ENCODE data around the gene SHISAL2B. TPM values are rescaled to one million over a fixed set of nuclear protein-coding genes. Genes with fewer than 3 reads are reported as not detected.

SHISAL2B gene
- total RNA-seq, 1 experiment from 2014 or later, result not detected

- DNase-seq, result no peak
- Histone ChIP-seq H3K9me3 (ENCODE audit: insufficient read depth, low read depth) (no peaks in the 10 kb centered on the region; the same call in 1 of the 2 replicates), H3K9me2 (ENCODE audit: insufficient read depth) (no peaks in the 10 kb centered on the region; the same call in 1 of the 2 replicates), H3K4me3 (no peak overlapping the region), H2AFZ (no peak overlapping the region), H3F3A (ENCODE audit: insufficient read depth, low read depth) (no peaks in the 10 kb centered on the region), H3K36me3 (ENCODE audit: low read depth) (no peaks in the 10 kb centered on the region), H3K27me3 (ENCODE audit: insufficient read depth, low read depth) (no peaks in the 10 kb centered on the region), H4K20me1 (ENCODE audit: insufficient read depth) (no peaks in the 10 kb centered on the region), H3K4me2 (no peak overlapping the region), H3K4me1 (replicated peaks; ENCODE audit: insufficient read depth) (no peaks in the 10 kb centered on the region), H3K79me2 (ENCODE audit: low read depth) (no peaks in the 10 kb centered on the region), H3K27ac (no peak overlapping the region)
- intact Hi-C loops (cut with micrococcal nuclease; ENCODE audit: unreplicated experiment), result no loop called here
- BruUV-seq (replicated peaks), result no TSS peak
- ChIA-PET CTCF (no interaction called here), POLR2A (ENCODE audit: unreplicated experiment) (no interaction called here)
- TF ChIP-seq CTCF (conservative IDR thresholded peaks at IDR 0.05) (no peak), EZH2 (IDR thresholded peaks at IDR 0.05; ENCODE audit: low read depth) (no peak)
Observed at GRCh38 chr5:64671678-64672077, 18.6 kb upstream of the SHISAL2B start.

DNA sequence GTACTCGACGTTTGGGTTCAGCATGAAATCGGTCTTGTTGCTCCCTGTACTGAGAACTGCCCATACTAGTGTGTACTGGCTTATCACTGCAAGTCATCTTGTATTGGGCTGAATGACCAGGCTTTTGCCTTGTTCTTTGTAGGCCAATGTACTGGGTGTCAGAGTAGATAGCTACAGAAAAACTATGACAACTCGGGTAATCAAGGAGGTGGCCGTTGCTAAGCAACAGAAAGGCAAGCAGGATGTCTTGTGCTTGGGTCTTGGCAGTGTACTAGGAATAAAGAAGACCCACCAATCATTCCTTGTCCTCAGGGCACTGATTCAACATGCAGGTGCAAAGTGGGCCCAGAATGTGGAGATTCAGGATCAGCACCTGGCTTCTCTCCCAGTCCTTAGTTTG is 11.9 kb upstream of the SHISAL2B start:
- POLR2A ChIA-PET (ENCODE audit: unreplicated experiment), result no interaction called here
- no TSS peak for BruUV-seq (replicated peaks)

GRCh38 chr5:64680289-64680688 is 10.0 kb upstream of the SHISAL2B start:
- TF ChIP-seq EZH2 (IDR thresholded peaks at IDR 0.05; ENCODE audit: low read depth) (no peak), CTCF (conservative IDR thresholded peaks at IDR 0.05) (no peak)
- Histone ChIP-seq H3K4me2 (no peak overlapping the region), H3K27ac (no peak overlapping the region), H2AFZ (no peak overlapping the region), H3K36me3 (ENCODE audit: low read depth) (no peaks in the 10 kb centered on the region), H3K27me3 (ENCODE audit: insufficient read depth, low read depth) (no peaks in the 10 kb centered on the region), H3K9me2 (ENCODE audit: insufficient read depth) (no peaks in the 10 kb centered on the region), H3K9me3 (ENCODE audit: insufficient read depth, low read depth) (no peaks in the 10 kb centered on the region), H3K4me1 (replicated peaks; ENCODE audit: insufficient read depth) (no peaks in the 10 kb centered on the region), H3K4me3 (no peak overlapping the region), H3F3A (ENCODE audit: insufficient read depth, low read depth) (no peaks in the 10 kb centered on the region), H3K79me2 (ENCODE audit: low read depth) (no peaks in the 10 kb centered on the region), H4K20me1 (ENCODE audit: insufficient read depth) (no peaks in the 10 kb centered on the region)
- intact Hi-C loops (cut with micrococcal nuclease; ENCODE audit: unreplicated experiment), result no loop called here
- POLR2A ChIA-PET (ENCODE audit: unreplicated experiment), result no interaction called here
- DNase-seq, result no peak
- CTCF ChIA-PET, result no interaction called here
- BruUV-seq (replicated peaks), result no TSS peak

More for the DNA sequence above, 11.9 kb upstream of the SHISAL2B start:
- H3K36me3 ChIP-seq (ENCODE audit: low read depth), result no peaks in the 10 kb centered on the region
- no peak overlapping the region for H2AFZ ChIP-seq
- H3F3A ChIP-seq (ENCODE audit: insufficient read depth, low read depth), result no peaks in the 10 kb centered on the region
- DNase-seq, result no peak
- no peak overlapping the region for H3K4me2 ChIP-seq
- CTCF ChIA-PET, result no interaction called here
- intact Hi-C loops (cut with micrococcal nuclease; ENCODE audit: unreplicated experiment), result no loop called here
- H3K9me2 ChIP-seq (ENCODE audit: insufficient read depth), result no peaks in the 10 kb centered on the region
- H4K20me1 ChIP-seq (ENCODE audit: insufficient read depth), result no peaks in the 10 kb centered on the region
- no peak overlapping the region for H3K4me3 ChIP-seq
- H3K27ac ChIP-seq, result no peak overlapping the region
- H3K27me3 ChIP-seq (ENCODE audit: insufficient read depth, low read depth), result no peaks in the 10 kb centered on the region
- TF ChIP-seq CTCF (conservative IDR thresholded peaks at IDR 0.05) (no peak), EZH2 (IDR thresholded peaks at IDR 0.05; ENCODE audit: low read depth) (no peak)
- no peaks in the 10 kb centered on the region for H3K9me3 ChIP-seq (ENCODE audit: insufficient read depth, low read depth)
- H3K4me1 ChIP-seq (replicated peaks; ENCODE audit: insufficient read depth), result no peaks in the 10 kb centered on the region
- H3K79me2 ChIP-seq (ENCODE audit: low read depth), result no peaks in the 10 kb centered on the region

Data from PC-9 (cell line).